Hepatocyte (in vitro differentiated cells): Measurements from ENCODE around the gene NPTN.

Source experiments
- EZH2 ChIP-seq: fragments of 200-600 bp; sonication (generic); IDR thresholded peaks from 2 replicates; pipeline ENCODE4 v1.6.1; 2016; ENCODE audit warnings: antibody characterized with exemption, mild to moderate bottlenecking, borderline replicate concordance
- TF ChIP-seq, protein P1 (sequence below): fragments of 200-600 bp; sonication (generic); IDR thresholded peaks from 2 replicates; pipeline ENCODE4 v1.5.1; 2016; ENCODE audit warnings: antibody characterized with exemption, mild to moderate bottlenecking; ENCODE audit not compliant: poor library complexity

DNA sequence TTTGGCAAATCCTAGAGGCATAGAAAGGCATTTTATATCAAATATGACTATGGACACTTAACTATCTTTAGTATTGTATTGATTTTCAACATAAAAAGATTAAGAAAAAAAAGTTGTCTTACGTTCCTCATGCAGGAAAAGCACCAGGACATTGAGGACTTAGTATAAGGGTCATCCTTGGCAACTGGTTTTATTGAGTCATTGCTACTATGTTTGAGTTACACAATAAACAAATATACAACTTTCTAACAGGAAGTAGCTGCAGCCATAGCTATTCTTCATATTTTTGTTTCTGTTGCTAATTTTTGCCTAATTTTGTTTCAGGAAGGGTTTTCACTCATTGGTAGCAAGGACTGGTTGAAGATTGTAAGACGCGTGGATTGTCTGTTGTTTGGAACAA lies 93.0 kb downstream of the NPTN start:
- TF ChIP-seq, protein P1, sequence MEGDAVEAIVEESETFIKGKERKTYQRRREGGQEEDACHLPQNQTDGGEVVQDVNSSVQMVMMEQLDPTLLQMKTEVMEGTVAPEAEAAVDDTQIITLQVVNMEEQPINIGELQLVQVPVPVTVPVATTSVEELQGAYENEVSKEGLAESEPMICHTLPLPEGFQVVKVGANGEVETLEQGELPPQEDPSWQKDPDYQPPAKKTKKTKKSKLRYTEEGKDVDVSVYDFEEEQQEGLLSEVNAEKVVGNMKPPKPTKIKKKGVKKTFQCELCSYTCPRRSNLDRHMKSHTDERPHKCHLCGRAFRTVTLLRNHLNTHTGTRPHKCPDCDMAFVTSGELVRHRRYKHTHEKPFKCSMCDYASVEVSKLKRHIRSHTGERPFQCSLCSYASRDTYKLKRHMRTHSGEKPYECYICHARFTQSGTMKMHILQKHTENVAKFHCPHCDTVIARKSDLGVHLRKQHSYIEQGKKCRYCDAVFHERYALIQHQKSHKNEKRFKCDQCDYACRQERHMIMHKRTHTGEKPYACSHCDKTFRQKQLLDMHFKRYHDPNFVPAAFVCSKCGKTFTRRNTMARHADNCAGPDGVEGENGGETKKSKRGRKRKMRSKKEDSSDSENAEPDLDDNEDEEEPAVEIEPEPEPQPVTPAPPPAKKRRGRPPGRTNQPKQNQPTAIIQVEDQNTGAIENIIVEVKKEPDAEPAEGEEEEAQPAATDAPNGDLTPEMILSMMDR, result no peak
- no peak for TF ChIP-seq EZH2
